ENCODE measurements around the gene TREML2.
A peak's percentile ranks its signal among the peaks of the same experiment; 100 is the strongest.
"Not testable (repeated sequence)": the region's sequence is repeated elsewhere in the genome, so short reads cannot be mapped to it uniquely, and the experiment has no call there.

The TREML2 gene

GRCh38 chr6:41193171-41193734 is 7.7 kb downstream of the TREML2 start:
- H3K27me3 Mint-ChIP-seq (ENCODE audit: low read depth) = peaks cover 56% of the 10 kb centered on the region
- no peak overlapping the region for H3K27ac Mint-ChIP-seq
- H3K4me1 Mint-ChIP-seq = no peaks in the 10 kb centered on the region
- TF ChIP-seq CTCF (IDR thresholded peaks at IDR 0.05; ENCODE audit: unreplicated experiment in 3 of 3) = no peak
- H3K9me3 Mint-ChIP-seq = peaks cover 4% of the 10 kb centered on the region
- H3K36me3 Mint-ChIP-seq (ENCODE audit: low read depth) = no peaks in the 10 kb centered on the region
- no peak overlapping the region for H3K4me3 Mint-ChIP-seq

- Mint-ChIP-seq H3K4me1 (no peaks in the 10 kb centered on the region), H3K4me3 (no peak overlapping the region), H3K27me3 (ENCODE audit: low read depth) (peaks cover 46% of the 10 kb centered on the region), H3K9me3 (peaks cover 4% of the 10 kb centered on the region), H3K36me3 (ENCODE audit: low read depth) (no peaks in the 10 kb centered on the region), H3K27ac (no peak overlapping the region)
- TF ChIP-seq CTCF (IDR thresholded peaks at IDR 0.05; ENCODE audit: unreplicated experiment in 3 of 3) = peak in 2 of 3 experiments; percentile 17 to 40
Measured at GRCh38 chr6:41191569-41191968, 9.4 kb downstream of the TREML2 start.

GRCh38 chr6:41190791-41191190 is 10.2 kb downstream of the TREML2 start:
- H3K36me3 Mint-ChIP-seq (ENCODE audit: low read depth) = no peaks in the 10 kb centered on the region
- no peak overlapping the region for H3K27ac Mint-ChIP-seq
- peaks cover 39% of the 10 kb centered on the region for H3K27me3 Mint-ChIP-seq (ENCODE audit: low read depth)

GRCh38 chr6:41189967-41190366 is 11.0 kb downstream of the TREML2 start:
- no peak for TF ChIP-seq CTCF (IDR thresholded peaks at IDR 0.05; ENCODE audit: unreplicated experiment in 3 of 3)
- Mint-ChIP-seq H3K36me3 (ENCODE audit: low read depth) (no peaks in the 10 kb centered on the region), H3K4me1 (no peaks in the 10 kb centered on the region), H3K9me3 (peaks cover 4% of the 10 kb centered on the region), H3K4me3 (no peak overlapping the region), H3K27me3 (ENCODE audit: low read depth) (peaks cover 30% of the 10 kb centered on the region), H3K27ac (no peak overlapping the region)

More at GRCh38 chr6:41190791-41191190, 10.2 kb downstream of the TREML2 start:
- Mint-ChIP-seq H3K4me3 (no peak overlapping the region), H3K4me1 (no peaks in the 10 kb centered on the region), H3K9me3 (peaks cover 4% of the 10 kb centered on the region)
- TF ChIP-seq CTCF (IDR thresholded peaks at IDR 0.05; ENCODE audit: unreplicated experiment in 3 of 3) = no peak

- not testable (repeated sequence) for H3K4me1 Mint-ChIP-seq; H3K9me3 Mint-ChIP-seq; H3K27ac Mint-ChIP-seq; H3K36me3 Mint-ChIP-seq (ENCODE audit: low read depth); H3K4me3 Mint-ChIP-seq
- peaks cover 25% of the 10 kb centered on the region for H3K27me3 Mint-ChIP-seq (ENCODE audit: low read depth)
Measured at GRCh38 chr6:41189046-41189445, 11.9 kb downstream of the TREML2 start.

GRCh38 chr6:41187924-41188886 is 12.7 kb downstream of the TREML2 start:
- no peaks in the 10 kb centered on the region for H3K4me1 Mint-ChIP-seq
- no peaks in the 10 kb centered on the region for H3K36me3 Mint-ChIP-seq (ENCODE audit: low read depth)
- H3K27ac Mint-ChIP-seq = no peak overlapping the region
- TF ChIP-seq CTCF (IDR thresholded peaks at IDR 0.05; ENCODE audit: unreplicated experiment in 3 of 3) = no peak
- H3K9me3 Mint-ChIP-seq = peaks cover 4% of the 10 kb centered on the region
- peaks cover 18% of the 10 kb centered on the region for H3K27me3 Mint-ChIP-seq (ENCODE audit: low read depth)
- no peak overlapping the region for H3K4me3 Mint-ChIP-seq

All from nephron (organoid).